Measurements from ENCODE around the gene MAST2. TPM values are rescaled to one million over a fixed set of nuclear protein-coding genes. Genes with fewer than 3 reads are reported as not detected.
"Not testable (repeated sequence)": the region's sequence is repeated elsewhere in the genome, so short reads cannot be mapped to it uniquely, and the experiment has no call there.

MAST2 gene
- polyA plus RNA-seq, 1 donor, result 49.7 TPM

- H3K27ac ChIP-seq (ENCODE audit: low read length), result peak overlapping the region; percentile 21
Observed at GRCh38 chr1:45929257-45929687, 125.9 kb downstream of the MAST2 start.

GRCh38 chr1:45930258-45931150 is 127.1 kb downstream of the MAST2 start:
- 75% methylated on average over 6 of the region's 7 CpGs for WGBS (ENCODE audit: insufficient coverage, low lambda C conversion rate)
- H3K4me1 ChIP-seq (ENCODE audit: control insufficient read depth, insufficient read depth, low read length), result peaks cover 4% of the 10 kb centered on the region
- no peaks in the 10 kb centered on the region for H3K36me3 ChIP-seq (ENCODE audit: control insufficient read depth, insufficient read depth, low read length)
- no peak overlapping the region for H3K27ac ChIP-seq (ENCODE audit: low read length)
- H3K9me3 ChIP-seq (ENCODE audit: control insufficient read depth, low read depth, low read length), result no peaks in the 10 kb centered on the region
- no peak overlapping the region for H3K4me3 ChIP-seq (ENCODE audit: low read length)
- H3K27me3 ChIP-seq (ENCODE audit: control insufficient read depth, insufficient read depth, low read length), result no peaks in the 10 kb centered on the region
- DNase-seq, result no peak

More at GRCh38 chr1:45929257-45929687, 125.9 kb downstream of the MAST2 start:
- H3K36me3 ChIP-seq (ENCODE audit: control insufficient read depth, insufficient read depth, low read length), result no peaks in the 10 kb centered on the region
- H3K4me1 ChIP-seq (ENCODE audit: control insufficient read depth, insufficient read depth, low read length), result peaks cover 4% of the 10 kb centered on the region
- WGBS (ENCODE audit: insufficient coverage, low lambda C conversion rate), result no CpG with 5 or more reads among the region's 2 CpGs
- peak; percentile 21 to 28 for DNase-seq
- no peaks in the 10 kb centered on the region for H3K27me3 ChIP-seq (ENCODE audit: control insufficient read depth, insufficient read depth, low read length)
- H3K9me3 ChIP-seq (ENCODE audit: control insufficient read depth, low read depth, low read length), result no peaks in the 10 kb centered on the region
- H3K4me3 ChIP-seq (ENCODE audit: low read length), result no peak overlapping the region

GRCh38 chr1:45932205-45932604 is 128.8 kb downstream of the MAST2 start:
- H3K9me3 ChIP-seq (ENCODE audit: control insufficient read depth, low read depth, low read length); H3K27me3 ChIP-seq (ENCODE audit: control insufficient read depth, insufficient read depth, low read length); H3K4me1 ChIP-seq (ENCODE audit: control insufficient read depth, insufficient read depth, low read length); H3K36me3 ChIP-seq (ENCODE audit: control insufficient read depth, insufficient read depth, low read length); DNase-seq; H3K4me3 ChIP-seq (ENCODE audit: low read length); H3K27ac ChIP-seq (ENCODE audit: low read length): not testable (repeated sequence)
- WGBS (ENCODE audit: insufficient coverage, low lambda C conversion rate), result no CpG with 5 or more reads among the region's 6 CpGs

- H3K4me3 ChIP-seq (ENCODE audit: low read length), result no peak overlapping the region
- no peaks in the 10 kb centered on the region for H3K4me1 ChIP-seq (ENCODE audit: control insufficient read depth, insufficient read depth, low read length)
- H3K36me3 ChIP-seq (ENCODE audit: control insufficient read depth, insufficient read depth, low read length), result peaks cover 5% of the 10 kb centered on the region
- no peak for DNase-seq
- no peaks in the 10 kb centered on the region for H3K27me3 ChIP-seq (ENCODE audit: control insufficient read depth, insufficient read depth, low read length)
- WGBS (ENCODE audit: insufficient coverage, low lambda C conversion rate), result no CpG with 5 or more reads among the region's 3 CpGs
- H3K27ac ChIP-seq (ENCODE audit: low read length), result no peak overlapping the region
- no peaks in the 10 kb centered on the region for H3K9me3 ChIP-seq (ENCODE audit: control insufficient read depth, low read depth, low read length)
Observed at GRCh38 chr1:45934947-45935346, 131.5 kb downstream of the MAST2 start.

- Histone ChIP-seq H3K4me3 (ENCODE audit: low read length) (no peak overlapping the region), H3K9me3 (ENCODE audit: control insufficient read depth, low read depth, low read length) (no peaks in the 10 kb centered on the region), H3K27me3 (ENCODE audit: control insufficient read depth, insufficient read depth, low read length) (no peaks in the 10 kb centered on the region), H3K36me3 (ENCODE audit: control insufficient read depth, insufficient read depth, low read length) (peaks cover 5% of the 10 kb centered on the region), H3K4me1 (ENCODE audit: control insufficient read depth, insufficient read depth, low read length) (no peaks in the 10 kb centered on the region), H3K27ac (ENCODE audit: low read length) (no peak overlapping the region)
- no peak for DNase-seq
Observed at GRCh38 chr1:45938029-45938428, 134.6 kb downstream of the MAST2 start.

GRCh38 chr1:45942411-45942810 is 139.0 kb downstream of the MAST2 start:
- H3K27ac ChIP-seq (ENCODE audit: low read length), result no peak overlapping the region
- H3K27me3 ChIP-seq (ENCODE audit: control insufficient read depth, insufficient read depth, low read length), result no peaks in the 10 kb centered on the region
- no peak overlapping the region for H3K4me3 ChIP-seq (ENCODE audit: low read length)
- H3K36me3 ChIP-seq (ENCODE audit: control insufficient read depth, insufficient read depth, low read length), result no peaks in the 10 kb centered on the region
- H3K9me3 ChIP-seq (ENCODE audit: control insufficient read depth, low read depth, low read length), result no peaks in the 10 kb centered on the region
- no peak for DNase-seq
- WGBS (ENCODE audit: insufficient coverage, low lambda C conversion rate), result no CpG with 5 or more reads among the region's 1 CpG
- no peaks in the 10 kb centered on the region for H3K4me1 ChIP-seq (ENCODE audit: control insufficient read depth, insufficient read depth, low read length)

GRCh38 chr1:45943185-45943584 is 139.8 kb downstream of the MAST2 start:
- no peaks in the 10 kb centered on the region for H3K36me3 ChIP-seq (ENCODE audit: control insufficient read depth, insufficient read depth, low read length)
- no peaks in the 10 kb centered on the region for H3K4me1 ChIP-seq (ENCODE audit: control insufficient read depth, insufficient read depth, low read length)
- H3K27me3 ChIP-seq (ENCODE audit: control insufficient read depth, insufficient read depth, low read length), result no peaks in the 10 kb centered on the region
- no peak overlapping the region for H3K27ac ChIP-seq (ENCODE audit: low read length)
- no CpG with 5 or more reads among the region's 1 CpG for WGBS (ENCODE audit: insufficient coverage, low lambda C conversion rate)
- H3K9me3 ChIP-seq (ENCODE audit: control insufficient read depth, low read depth, low read length), result peaks cover under 1% of the 10 kb centered on the region
- DNase-seq, result no peak
- H3K4me3 ChIP-seq (ENCODE audit: low read length), result no peak overlapping the region

GRCh38 chr1:45945426-45945825 is 142.0 kb downstream of the MAST2 start:
- DNase-seq, result no peak
- H3K27ac ChIP-seq (ENCODE audit: low read length), result no peak overlapping the region
- no peaks in the 10 kb centered on the region for H3K4me1 ChIP-seq (ENCODE audit: control insufficient read depth, insufficient read depth, low read length)
- H3K4me3 ChIP-seq (ENCODE audit: low read length), result no peak overlapping the region
- H3K27me3 ChIP-seq (ENCODE audit: control insufficient read depth, insufficient read depth, low read length), result no peaks in the 10 kb centered on the region
- H3K36me3 ChIP-seq (ENCODE audit: control insufficient read depth, insufficient read depth, low read length), result no peaks in the 10 kb centered on the region
- 60% methylated on average over 1 of the region's 2 CpGs for WGBS (ENCODE audit: insufficient coverage, low lambda C conversion rate)
- peaks cover 4% of the 10 kb centered on the region for H3K9me3 ChIP-seq (ENCODE audit: control insufficient read depth, low read depth, low read length)

GRCh38 chr1:45949462-45949861 is 146.1 kb downstream of the MAST2 start:
- DNase-seq; H3K27ac ChIP-seq (ENCODE audit: low read length); H3K9me3 ChIP-seq (ENCODE audit: control insufficient read depth, low read depth, low read length); H3K27me3 ChIP-seq (ENCODE audit: control insufficient read depth, insufficient read depth, low read length); H3K36me3 ChIP-seq (ENCODE audit: control insufficient read depth, insufficient read depth, low read length); H3K4me3 ChIP-seq (ENCODE audit: low read length): not testable (repeated sequence)
- WGBS (ENCODE audit: insufficient coverage, low lambda C conversion rate), result 100% methylated on average over 1 of the region's 2 CpGs
- peaks cover 13% of the 10 kb centered on the region for H3K4me1 ChIP-seq (ENCODE audit: control insufficient read depth, insufficient read depth, low read length)

- Histone ChIP-seq H3K27me3 (ENCODE audit: control insufficient read depth, insufficient read depth, low read length) (no peaks in the 10 kb centered on the region), H3K36me3 (ENCODE audit: control insufficient read depth, insufficient read depth, low read length) (no peaks in the 10 kb centered on the region), H3K27ac (ENCODE audit: low read length) (no peak overlapping the region), H3K4me3 (ENCODE audit: low read length) (no peak overlapping the region), H3K9me3 (ENCODE audit: control insufficient read depth, low read depth, low read length) (peaks cover 4% of the 10 kb centered on the region), H3K4me1 (ENCODE audit: control insufficient read depth, insufficient read depth, low read length) (peaks cover 18% of the 10 kb centered on the region)
- WGBS (ENCODE audit: insufficient coverage, low lambda C conversion rate), result no CpG with 5 or more reads among the region's 2 CpGs
- no peak for DNase-seq
Observed at GRCh38 chr1:45952072-45952471, 148.7 kb downstream of the MAST2 start.

Data from large intestine (tissue), 3 donors.